SKM-1 treated with dmso at 0.1 percent for 144 hours (cell line): Measurements from ENCODE around the gene MTHFD1.

ENCODE experiments used
- DNase-seq: peaks from one replicate; lab custom pipeline; 2025; ENCODE audit not compliant: unreplicated experiment; lab: John Stamatoyannopoulos, UW

The MTHFD1 gene

DNA sequence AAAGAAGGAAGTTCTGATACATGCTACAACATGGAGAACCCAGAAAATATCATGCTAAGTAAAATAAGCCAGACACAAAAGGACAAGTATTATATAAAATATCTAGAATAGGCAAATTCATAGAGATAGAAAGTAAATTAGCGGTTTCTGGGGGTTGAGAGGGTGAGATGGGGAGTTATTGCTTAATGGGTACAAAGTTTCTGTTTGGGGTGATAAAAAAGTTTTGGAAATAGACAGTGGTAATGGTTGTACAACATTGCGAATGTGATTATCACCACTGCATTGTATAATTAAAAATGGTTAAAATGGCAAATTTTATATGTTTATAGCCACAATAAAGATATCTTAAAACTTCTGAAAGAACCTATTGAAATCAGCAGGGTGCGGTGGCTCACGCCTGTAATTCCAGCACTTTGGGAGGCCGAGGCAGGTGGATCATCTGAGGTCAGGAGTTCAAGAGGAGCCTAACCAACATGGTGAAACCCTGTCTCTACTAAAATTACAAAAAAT lies 100.5 kb downstream of the MTHFD1 start:
- DNase-seq = no peak

GRCh38 chr14:64491637-64492036 lies 103.5 kb downstream of the MTHFD1 start:
- DNase-seq = no peak

DNA sequence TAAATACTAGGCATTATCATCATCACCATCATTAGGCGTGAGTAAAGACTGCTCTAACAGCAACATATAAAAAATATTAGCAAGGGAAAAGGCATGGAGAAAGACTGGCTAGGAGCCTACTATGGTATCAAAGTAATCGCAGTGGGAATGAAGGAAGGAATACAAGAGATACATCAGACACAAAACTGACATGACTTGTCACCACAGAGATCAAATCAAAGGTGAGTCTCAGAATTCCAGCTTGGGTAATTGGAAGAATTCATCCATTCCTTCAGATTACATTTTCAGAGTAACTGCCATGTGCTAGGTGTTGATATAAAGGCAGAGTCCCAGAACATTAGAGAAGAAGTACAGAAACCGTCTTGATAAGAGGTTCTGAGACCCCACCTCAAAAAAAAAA lies 105.3 kb downstream of the MTHFD1 start:
- no peak for DNase-seq

DNA sequence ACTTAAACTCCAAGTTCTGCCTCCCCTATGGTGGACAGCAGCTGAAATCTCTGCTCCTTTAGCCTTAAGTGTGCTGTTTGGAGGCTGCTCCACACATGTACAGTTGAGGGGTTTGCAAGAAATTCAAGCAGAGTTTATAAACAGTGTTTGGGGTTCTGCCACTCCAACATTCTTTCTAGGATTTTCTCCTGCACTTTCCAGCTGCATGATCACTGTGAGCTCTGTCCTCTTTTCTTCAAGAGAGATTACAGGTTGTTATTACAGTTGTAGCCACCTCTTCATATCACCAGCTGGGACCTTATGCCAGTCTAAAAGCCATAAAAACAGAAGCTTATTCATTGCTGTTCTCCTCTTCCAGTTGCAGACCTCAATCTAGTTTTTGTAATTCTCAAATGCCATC lies 107.1 kb downstream of the MTHFD1 start:
- no peak for DNase-seq

DNA sequence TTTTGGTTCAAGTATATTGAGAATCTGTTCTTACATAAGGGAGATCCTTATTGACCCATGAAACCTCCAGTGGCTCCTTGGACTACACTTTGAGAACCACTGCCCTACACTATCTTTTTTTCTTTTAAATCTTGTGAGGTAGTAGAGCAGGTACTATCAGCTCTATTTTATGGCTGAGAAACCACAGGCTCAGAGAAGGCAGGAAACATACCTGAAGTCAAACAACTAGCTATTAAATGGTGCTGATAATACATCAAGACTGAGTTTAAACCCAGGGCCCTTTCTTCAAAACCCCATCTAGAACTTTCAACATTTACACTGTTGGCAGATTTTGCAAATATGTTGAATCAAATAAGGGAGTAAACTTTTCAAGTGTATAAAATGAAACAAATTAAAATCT lies 108.6 kb downstream of the MTHFD1 start:
- DNase-seq = no peak

DNA sequence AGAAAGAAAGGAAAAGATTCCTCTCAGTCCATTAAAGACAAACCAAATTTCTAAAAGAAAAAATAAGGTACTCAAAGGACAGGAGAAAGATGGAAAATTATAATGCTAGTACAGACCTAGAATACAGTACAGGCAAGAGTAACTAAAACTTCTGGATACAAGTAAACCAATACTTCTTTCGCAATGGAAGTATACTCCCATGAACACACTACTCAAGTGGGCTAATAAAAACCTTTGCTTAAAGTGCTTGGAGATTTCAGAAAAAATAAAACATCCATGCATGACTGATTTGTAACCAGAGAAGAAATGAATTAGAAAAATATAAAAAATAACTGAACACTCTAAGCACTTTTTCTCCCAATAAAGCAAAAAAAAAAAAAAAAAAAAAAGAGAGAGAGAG lies 111.9 kb downstream of the MTHFD1 start:
- DNase-seq = no peak

DNA sequence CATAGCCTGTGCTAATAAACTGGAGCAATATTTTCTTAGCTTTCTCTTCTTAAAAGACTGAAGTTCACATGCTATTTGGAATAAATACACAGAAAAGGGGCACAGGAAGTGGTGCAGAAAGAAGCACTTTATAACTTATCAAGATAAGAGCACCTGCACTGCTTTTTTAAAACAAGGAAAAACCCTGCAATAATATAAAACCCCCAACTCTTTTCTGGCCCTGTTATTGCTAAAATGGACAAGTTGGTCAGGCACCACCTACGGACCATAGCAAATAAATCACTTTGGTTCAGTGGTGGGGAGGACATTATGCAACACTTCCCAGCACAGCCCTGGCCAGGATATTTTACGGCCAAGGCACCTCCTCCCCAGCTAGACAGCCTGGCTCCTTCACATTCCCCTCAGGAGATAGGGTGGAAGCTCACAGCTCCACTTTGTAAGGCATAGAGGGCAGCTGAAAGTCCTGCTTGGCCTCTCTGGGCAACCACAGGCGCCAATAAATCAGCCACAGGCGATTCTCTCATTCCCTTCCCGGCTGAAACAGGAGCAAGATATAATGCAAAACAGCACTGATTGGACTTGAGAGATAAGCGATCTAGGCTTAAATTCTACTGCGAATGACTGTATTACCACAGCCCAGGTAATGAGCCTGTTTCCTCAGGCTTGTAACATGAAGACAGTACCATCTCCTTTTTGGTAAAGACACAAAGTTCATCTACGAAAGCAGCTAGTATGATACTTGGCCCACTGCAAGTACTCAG lies 113.4 kb downstream of the MTHFD1 start:
- DNase-seq = no peak

DNA sequence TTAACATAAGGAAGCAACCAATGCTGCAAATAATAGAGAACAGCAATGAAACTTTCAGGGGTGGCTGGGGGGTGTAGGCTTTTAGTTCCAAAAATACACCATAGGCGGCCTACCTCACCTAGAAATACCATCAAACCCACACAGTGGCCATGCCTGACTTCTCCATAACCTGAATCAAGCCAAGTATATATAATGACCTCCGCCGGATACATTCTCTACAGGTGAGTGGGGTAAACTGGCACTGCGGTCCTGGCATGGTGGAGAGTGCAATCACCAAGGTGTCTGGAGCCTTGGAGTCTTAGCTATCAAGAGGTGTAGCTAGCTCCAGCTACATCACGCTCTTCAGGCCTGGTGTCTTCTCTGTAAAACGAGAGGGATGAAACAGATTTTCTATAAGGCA lies 114.3 kb downstream of the MTHFD1 start:
- no peak for DNase-seq

GRCh38 chr14:64502887-64503433 lies 114.8 kb downstream of the MTHFD1 start:
- no peak for DNase-seq

DNA sequence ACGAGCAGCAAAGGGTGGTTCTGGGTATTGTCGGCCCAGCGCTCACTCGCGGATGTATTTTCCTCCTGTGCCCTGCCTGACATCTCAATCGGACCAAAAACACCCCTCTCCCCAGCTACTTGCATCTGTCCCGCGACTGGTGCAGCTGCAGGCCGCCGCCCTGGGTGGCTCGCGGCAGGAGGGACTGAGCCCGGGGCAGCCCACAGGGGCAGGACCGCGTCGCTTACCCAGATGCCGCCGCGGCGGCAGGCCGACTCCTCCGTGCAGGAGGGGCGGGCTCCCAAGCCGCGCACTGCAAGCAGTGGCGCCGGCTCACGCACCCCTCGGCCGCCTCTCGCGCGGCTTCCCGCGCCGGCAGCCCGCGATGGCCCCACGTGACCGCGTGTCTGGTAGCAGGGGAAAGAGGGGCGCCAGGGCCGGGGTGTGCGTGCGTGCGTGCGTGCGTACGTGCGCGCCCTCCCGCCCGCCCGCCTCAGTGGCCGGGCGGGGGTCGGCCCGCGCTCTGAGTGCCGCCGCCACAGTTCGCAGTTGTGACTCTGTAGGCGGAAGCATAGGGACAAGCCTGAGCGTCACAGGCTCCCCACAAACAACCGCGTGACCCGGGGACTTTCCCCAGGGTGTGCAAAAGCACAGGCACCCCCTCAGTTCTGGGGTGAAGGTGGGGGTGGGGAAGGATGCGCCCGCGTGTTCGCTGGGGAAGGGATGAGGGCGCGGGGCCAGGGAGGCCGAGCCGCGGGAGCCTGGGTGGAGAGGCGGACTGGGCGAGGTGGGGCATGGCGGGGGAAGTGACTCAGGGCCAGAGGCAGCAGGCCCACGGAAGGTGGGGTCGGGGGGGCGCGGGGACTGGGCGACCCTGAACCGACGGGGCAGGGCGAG lies 115.5 kb downstream of the MTHFD1 start, which contains the start of gene ZBTB25:
Gene ZBTB25, minus strand, starts transcription at position 405 of the 876 bp plus-strand sequence. CDS start 13,305 bp downstream, outside the sequence.
- DNase-seq = peak; percentile 66

DNA sequence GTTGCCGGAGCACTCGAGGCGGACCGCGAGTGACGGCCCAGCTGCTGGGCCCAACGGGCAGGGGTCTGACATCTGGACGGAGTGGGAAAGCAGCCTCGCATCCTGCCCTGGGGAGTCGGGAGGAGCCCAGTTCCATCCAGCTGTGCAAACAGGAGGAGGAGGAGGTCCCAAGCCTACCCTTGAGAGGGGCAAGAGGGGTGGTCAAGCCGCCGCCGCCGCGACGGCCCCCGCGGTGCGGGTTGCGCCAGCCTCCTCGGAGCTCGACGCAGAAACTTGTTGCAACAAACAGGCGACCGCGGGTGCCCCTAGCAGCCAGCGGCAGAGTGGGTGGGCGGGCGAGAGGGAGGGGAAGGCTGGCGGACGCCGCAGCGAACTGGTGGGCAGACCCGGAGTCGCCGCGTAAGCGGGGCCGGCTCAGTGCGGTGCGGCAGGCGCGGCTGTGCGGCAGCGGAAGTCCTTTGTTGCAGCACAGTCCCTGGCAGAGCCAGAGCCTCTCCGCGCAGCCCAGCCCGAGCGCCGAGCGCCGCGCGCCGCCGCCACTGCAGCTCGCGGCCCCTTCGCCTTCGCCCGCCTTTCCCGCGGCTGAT lies 116.2 kb downstream of the MTHFD1 start, which contains the start of gene ZBTB1:
Gene ZBTB1, plus strand, starts transcription at position 461 of the 587 bp plus-strand sequence. CDS start 16,735 bp downstream, outside the sequence.
- peak; percentile 37 for DNase-seq

GRCh38 chr14:64504897-64505794 lies 117.0 kb downstream of the MTHFD1 start:
- peak; percentile 36 for DNase-seq

DNA sequence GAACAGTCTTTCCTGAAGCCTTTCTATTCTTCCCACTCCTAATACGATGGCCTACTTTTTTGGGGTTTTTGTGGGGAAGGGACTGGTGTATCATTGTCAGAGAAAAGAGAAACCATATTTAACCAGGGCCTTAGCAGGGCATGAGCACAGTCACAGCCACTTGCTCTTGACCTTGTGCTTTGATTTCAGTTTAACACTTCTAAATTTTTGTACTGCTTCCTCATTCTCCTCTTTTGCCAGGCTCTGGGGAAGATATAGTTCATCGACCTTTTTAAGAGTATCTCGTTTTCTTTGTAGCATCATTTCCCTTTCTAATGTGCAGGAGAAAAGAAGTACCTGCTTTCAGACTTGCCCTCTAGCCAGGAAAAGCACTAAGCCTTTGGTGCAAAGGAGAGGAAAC lies 118.6 kb downstream of the MTHFD1 start:
- no peak for DNase-seq

GRCh38 chr14:64507376-64508156 lies 119.4 kb downstream of the MTHFD1 start:
- DNase-seq = no peak

DNA sequence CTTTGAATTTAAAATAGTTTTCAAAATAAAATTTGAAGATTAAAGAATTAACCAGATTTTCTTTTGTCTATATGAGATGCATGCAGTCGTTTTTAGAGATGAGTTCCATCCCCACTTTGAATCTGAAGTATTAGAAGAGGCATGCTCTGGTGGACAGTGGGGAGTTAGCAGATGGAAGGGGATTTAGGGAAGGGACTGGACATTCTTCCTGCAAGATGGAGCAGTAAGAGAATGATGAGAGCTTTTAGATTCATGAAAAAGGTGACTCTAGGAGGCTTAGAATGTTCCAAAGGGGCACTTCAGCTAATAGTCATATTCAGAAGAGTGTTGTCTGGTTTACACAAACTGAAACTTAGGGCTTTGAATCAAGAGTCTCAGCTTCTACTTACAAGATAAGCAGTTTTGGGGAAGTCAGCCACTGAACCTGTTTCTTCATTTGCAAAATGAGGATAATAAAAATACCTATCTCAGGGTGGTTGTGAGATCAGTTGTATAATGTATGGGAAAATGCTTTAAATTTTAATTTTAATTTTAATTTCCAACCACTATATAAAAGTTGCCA lies 120.1 kb downstream of the MTHFD1 start:
- DNase-seq = no peak

GRCh38 chr14:64509036-64509435 lies 120.9 kb downstream of the MTHFD1 start:
- DNase-seq = no peak
